Prostate gland (tissue), 2 donors: Measurements from ENCODE around the gene PIEZO2.

Source experiments
- CTCF ChIP-seq, 4 experiments: fragments of 200-600 bp in 2 of 4; fragments of 450-650 bp in 2 of 4; sonication (generic) in 2 of 4; IDR thresholded peaks; 1 replicate in 3 of 4; 2 replicates in 1 of 4; pipeline ENCODE4 v1.5.1; 2016 to 2019; ENCODE audit warnings: antibody characterized with exemption in 4 of 4, mild to moderate bottlenecking in 2 of 4, moderate library complexity in 2 of 4
- POLR2A ChIP-seq: fragments of 450-650 bp; IDR thresholded peaks from one replicate; pipeline ENCODE4 v1.6.1; 2016; ENCODE audit warnings: antibody characterized with exemption, mild to moderate bottlenecking
- POLR2AphosphoS5 ChIP-seq: sonication (generic); formaldehyde crosslinking; IDR thresholded peaks from one replicate; pipeline ENCODE4 v1.6.1; 2017; ENCODE audit warnings: antibody characterized with exemption

- TF ChIP-seq POLR2A (no peak), CTCF (IDR thresholded peaks at IDR 0.05) (no peak), POLR2AphosphoS5 (no peak)
These were observed 25.3 kb downstream of the PIEZO2 start for GRCh38 chr18:11124054-11124453.
